HEK293T (cell line): ENCODE measurements around the gene MMD2.

ENCODE experiments used
- CTCF ChIA-PET: fragments of 350-600 bp; formaldehyde crosslinking; extraction: SDS; loops from one replicate; lab custom pipeline; 2021; ENCODE audit warnings: antibody characterized with exemption, inconsistent platforms; lab: Yijun Ruan, JAX
- POLR2A ChIA-PET: fragments of 350-600 bp; formaldehyde crosslinking; extraction: SDS; loops from one replicate; lab custom pipeline; 2020; ENCODE audit warnings: antibody characterized with exemption, inconsistent platforms; lab: Yijun Ruan, JAX
- DNase-seq: peaks from one replicate; pipeline ENCODE4 v3.0.0; 2012; ENCODE audit warnings: mixed read lengths; ENCODE audit errors: extremely low spot score
- ARNT ChIP-seq: fragments of 450-650 bp; IDR thresholded peaks from 2 replicates; pipeline ENCODE4 v1.6.1; 2017; ENCODE audit warnings: mild to moderate bottlenecking
- BHLHE40 ChIP-seq: fragments of 450-650 bp; IDR thresholded peaks from 2 replicates; pipeline ENCODE4 v1.6.1; 2016; ENCODE audit warnings: mild to moderate bottlenecking, moderate library complexity, borderline replicate concordance
- CTBP1 ChIP-seq: fragments of 450-650 bp; IDR thresholded peaks from 2 replicates; pipeline ENCODE4 v1.6.1; 2016; ENCODE audit warnings: borderline replicate concordance
- ELF4 ChIP-seq: fragments of 450-650 bp; IDR thresholded peaks from 2 replicates; pipeline ENCODE4 v1.6.1; 2017; ENCODE audit warnings: antibody characterized with exemption
- FOXA1 ChIP-seq: fragments of 450-650 bp; IDR thresholded peaks from 2 replicates; pipeline ENCODE4 v1.6.1; 2016; ENCODE audit warnings: mild to moderate bottlenecking
- FOXK2 ChIP-seq: fragments of 450-650 bp; IDR thresholded peaks from 2 replicates; pipeline ENCODE4 v1.6.1; 2016; ENCODE audit warnings: mild to moderate bottlenecking
- FOXM1 ChIP-seq: fragments of 450-650 bp; IDR thresholded peaks from 2 replicates; pipeline ENCODE4 v1.6.1; 2017; ENCODE audit warnings: mild to moderate bottlenecking, borderline replicate concordance
- HDGF ChIP-seq: fragments of 450-650 bp; IDR thresholded peaks from 2 replicates; pipeline ENCODE4 v1.6.1; 2017; ENCODE audit warnings: antibody characterized with exemption, borderline replicate concordance
- L3MBTL2 ChIP-seq: fragments of 450-650 bp; conservative IDR thresholded peaks from 2 replicates; pipeline ENCODE4 v1.6.1; 2016; ENCODE audit warnings: mild to moderate bottlenecking
- LEF1 ChIP-seq: fragments of 450-650 bp; IDR thresholded peaks from 2 replicates; pipeline ENCODE4 v1.6.1; 2017; ENCODE audit warnings: mild to moderate bottlenecking, borderline replicate concordance
- NFRKB ChIP-seq: fragments of 450-650 bp; IDR thresholded peaks from 2 replicates; pipeline ENCODE4 v1.6.1; 2016; ENCODE audit warnings: mild to moderate bottlenecking, moderate library complexity
- PKNOX1 ChIP-seq: fragments of 450-650 bp; IDR thresholded peaks from 2 replicates; pipeline ENCODE4 v1.6.1; 2016
- SP1 ChIP-seq: fragments of 450-650 bp; IDR thresholded peaks from 2 replicates; pipeline ENCODE4 v1.6.1; 2017
- SUZ12 ChIP-seq: fragments of 450-650 bp; IDR thresholded peaks from 2 replicates; pipeline ENCODE4 v1.6.1; 2016; ENCODE audit warnings: mild to moderate bottlenecking
- TARDBP ChIP-seq: fragments of 450-650 bp; IDR thresholded peaks from 2 replicates; pipeline ENCODE4 v1.6.1; 2016
- ZNF384 ChIP-seq: fragments of 450-650 bp; IDR thresholded peaks from 2 replicates; pipeline ENCODE4 v1.6.1; 2016

MMD2 gene

GRCh38 chr7:4959893-4960292, 906 bp upstream of the MMD2 start:
- POLR2A ChIA-PET, result no interaction called here
- CTCF ChIA-PET, result no interaction called here
- DNase-seq, result no peak
- TF ChIP-seq TARDBP, result no peak
- TF ChIP-seq CTBP1, result no peak
- no peak for TF ChIP-seq SUZ12

GRCh38 chr7:4959306-4959705, 319 bp upstream of the MMD2 start:
- no peak for DNase-seq
- ChIA-PET CTCF (no interaction called here), POLR2A (no interaction called here)
- TF ChIP-seq FOXK2 (no peak), PKNOX1 (no peak), ARNT (no peak), LEF1 (no peak), FOXA1 (no peak), FOXM1 (no peak), ZNF384 (no peak), BHLHE40 (no peak)

GRCh38 chr7:4957847-4958476, 1.0 kb downstream of the MMD2 start:
- ChIA-PET CTCF (no interaction called here), POLR2A (no interaction called here)
- TF ChIP-seq SP1 (no peak), BHLHE40 (no peak), NFRKB (no peak), HDGF (no peak), FOXM1 (no peak), SUZ12 (no peak), ELF4 (no peak), FOXK2 (no peak), ARNT (no peak), TARDBP (no peak), ZNF384 (no peak)
- no peak for DNase-seq

- CTCF ChIA-PET, result interaction anchor here (1.6 kb wide), 1 partner anchor 21 kb away, joined by 4 read pairs; no protein-coding TSS in a partner anchor
- TF ChIP-seq CTBP1 (no peak), FOXM1 (no peak), SP1 (no peak), ZNF384 (no peak), ELF4 (no peak), HDGF (no peak), TARDBP (no peak), FOXK2 (no peak), L3MBTL2 (no peak), ARNT (no peak), LEF1 (no peak), PKNOX1 (no peak)
- DNase-seq, result no peak
- POLR2A ChIA-PET, result no interaction called here
Measured at GRCh38 chr7:4951903-4952636, 6.9 kb downstream of the MMD2 start.

- no peak for DNase-seq
- TF ChIP-seq FOXK2, result no peak
- TF ChIP-seq SUZ12, result no peak
- no peak for TF ChIP-seq LEF1
- CTCF ChIA-PET, result interaction anchor here (1.6 kb wide), 1 partner anchor 22 kb away, joined by 4 read pairs; no protein-coding TSS in a partner anchor
- POLR2A ChIA-PET, result no interaction called here
Measured at GRCh38 chr7:4951304-4951703, 7.7 kb downstream of the MMD2 start.

- POLR2A ChIA-PET, result no interaction called here
- no peak for DNase-seq
- CTCF ChIA-PET, result no interaction called here
- TF ChIP-seq HDGF, result no peak
Measured at GRCh38 chr7:4948402-4948801, 10.6 kb downstream of the MMD2 start.

GRCh38 chr7:4945949-4946348, 13.0 kb downstream of the MMD2 start:
- CTCF ChIA-PET, result no interaction called here
- POLR2A ChIA-PET, result no interaction called here
- no peak for DNase-seq
- TF ChIP-seq ZNF384, result no peak
- TF ChIP-seq LEF1, result no peak
- no peak for TF ChIP-seq SP1
- TF ChIP-seq FOXA1, result no peak
- no peak for TF ChIP-seq ARNT
- no peak for TF ChIP-seq BHLHE40
- no peak for TF ChIP-seq SUZ12

- no peak for TF ChIP-seq NFRKB
- TF ChIP-seq SP1, result no peak
- no peak for TF ChIP-seq FOXK2
- TF ChIP-seq HDGF, result no peak
- no peak for TF ChIP-seq ZNF384
- no peak for TF ChIP-seq PKNOX1
- ChIA-PET CTCF (no interaction called here), POLR2A (no interaction called here)
- DNase-seq, result no peak
Measured at GRCh38 chr7:4944939-4945338, 14.0 kb downstream of the MMD2 start.
